ENCODE measurements around the gene LONP2. TPM values are rescaled to one million over a fixed set of nuclear protein-coding genes. Genes with fewer than 3 reads are reported as not detected.

The LONP2 gene
- total and polyA plus RNA-seq, 10 of the 15 experiments (the other 5 are each of a cell fraction or from before 2014, with no cell fraction given) = 8.3 to 48.0 (median 34.8) TPM

DNA sequence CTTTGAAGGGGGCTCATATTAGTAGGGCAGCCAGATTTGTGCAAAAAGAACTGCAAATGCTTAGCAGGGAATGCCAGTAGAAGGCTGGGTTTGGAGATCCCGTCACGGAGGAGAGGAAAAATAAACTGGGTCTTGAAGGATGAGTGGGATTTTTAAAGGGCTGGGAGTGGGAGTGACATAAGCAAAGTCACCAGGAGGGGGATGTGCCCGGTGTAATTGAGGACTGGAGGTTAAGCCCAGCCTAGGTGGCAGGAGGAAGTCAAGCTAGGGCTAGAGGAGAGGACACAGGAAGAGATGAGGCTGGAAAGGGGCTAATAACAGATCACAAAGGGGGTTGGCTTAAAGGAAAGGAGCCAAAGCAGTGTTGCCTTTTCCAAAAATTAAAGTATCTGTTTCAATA, 23.2 kb upstream of the LONP2 start:
- WGBS (ENCODE audit: insufficient coverage, insufficient replicate concordance, low lambda C conversion rate, missing lambda C conversion rate) = 36% methylated on average over 3 of the region's 3 CpGs
- H2AFZ ChIP-seq (ENCODE audit: control insufficient read depth, low read depth, low read length) = no peak overlapping the region
- POLR2A ChIA-PET = no interaction called here
- no peak for ATAC-seq
- H3K79me2 ChIP-seq (ENCODE audit: control insufficient read depth, insufficient read depth, low read length) = no peaks in the 10 kb centered on the region
- no peaks in the 10 kb centered on the region for H3K9me3 ChIP-seq (replicated peaks; ENCODE audit: control insufficient read depth, insufficient read depth, low read length)
- H3K27me3 ChIP-seq (replicated peaks in 1 of 2; ENCODE audit: control insufficient read depth in 2 of 2, insufficient read depth in 2 of 2, low read length in 1 of 2) = no peaks in the 10 kb centered on the region
- FAIRE-seq = no peak
- no peaks in the 10 kb centered on the region for H3K36me3 ChIP-seq (ENCODE audit: control insufficient read depth in 2 of 2, insufficient read depth in 2 of 2, low read length in 1 of 2)
- H3K4me3 ChIP-seq = no peak overlapping the region
- no peaks in the 10 kb centered on the region for H4K20me1 ChIP-seq (ENCODE audit: control insufficient read depth, insufficient read depth)
- H3K27ac ChIP-seq (ENCODE audit: control insufficient read depth, insufficient read depth) = no peak overlapping the region
- in situ Hi-C loops (cut with MboI) (no loop called here), intact Hi-C loops (cut with micrococcal nuclease; ENCODE audit: unreplicated experiment) (no loop called here)
- H3K9ac ChIP-seq (ENCODE audit: control insufficient read depth, insufficient read depth, low read length) = no peak overlapping the region
- no peaks in the 10 kb centered on the region for H3K4me1 ChIP-seq (ENCODE audit: control insufficient read depth, insufficient read depth, low read length)
- no peak overlapping the region for H3K4me2 ChIP-seq (ENCODE audit: control insufficient read depth, insufficient read depth)
- SMC1A ChIA-PET (ENCODE audit: uncharacterized antibody, unreplicated experiment) = interaction anchor here (0.5 kb wide), 1 partner anchor 1028 kb away, joined by 3 read pairs; no protein-coding TSS in a partner anchor
- RAD21 ChIA-PET (ENCODE audit: unreplicated experiment) = interaction anchor here (0.5 to 0.8 kb wide), 2 partner anchors 11 to 772 kb away, joined by 3 read pairs; no protein-coding TSS in a partner anchor
- no TSS peak for BruUV-seq (replicated peaks)
- TF ChIP-seq HCFC1 (IDR thresholded peaks at IDR 0.05; ENCODE audit: low read length) = no peak
- no peak for TF ChIP-seq CREM (IDR thresholded peaks at IDR 0.05; ENCODE audit: low read depth)
- TF ChIP-seq CEBPB (IDR thresholded peaks at IDR 0.05; ENCODE audit: borderline replicate concordance in 1 of 2, low read depth in 2 of 2, low read length in 2 of 2) = no peak
- TF ChIP-seq POLR2A (IDR thresholded peaks at IDR 0.05; ENCODE audit: low read depth, low read length) = no peak
- TF ChIP-seq ATF3 (IDR thresholded peaks at IDR 0.05; ENCODE audit: borderline replicate concordance, extremely low read depth, low read depth, low read length) = no peak
- no peak for TF ChIP-seq JUND (IDR thresholded peaks at IDR 0.05; ENCODE audit: low read depth, low read length)
- no peak for TF ChIP-seq RFX5 (IDR thresholded peaks at IDR 0.05; ENCODE audit: low read depth, low read length)
- TF ChIP-seq POU2F2 (IDR thresholded peaks at IDR 0.05; ENCODE audit: borderline replicate concordance, low read depth, low read length) = no peak
- TF ChIP-seq ZNF24 (IDR thresholded peaks at IDR 0.05) = no peak
- no peak for TF ChIP-seq CREB1 (IDR thresholded peaks at IDR 0.05; ENCODE audit: low read depth)
- no peak for TF ChIP-seq BHLHE40 (IDR thresholded peaks at IDR 0.05; ENCODE audit: borderline replicate concordance in 1 of 2, low read depth in 2 of 2, low read length in 1 of 2)
- no peak for TF ChIP-seq JUNB (IDR thresholded peaks at IDR 0.05)
- DNase-seq (ENCODE audit: low read depth, low spot score) = no peak
- CTCF ChIA-PET = no interaction called here
